ENCODE measurements around the gene RFX4.

- TF ChIP-seq POLR2A (IDR thresholded peaks at IDR 0.05) (no peak), CTCF (IDR thresholded peaks at IDR 0.05 in 4 of 5, conservative IDR thresholded peaks at IDR 0.05 in 1 of 5) (no peak)
Measured at GRCh38 chr12:106580671-106581508, 1.9 kb upstream of the RFX4 start.

Data from gastrocnemius medialis (tissue), 4 donors.